Activated naive CD8-positive, alpha-beta T cell treated with anti-CD3 and anti-CD28 coated beads, Interleukin-2, amount 50 U/mL, for 24 hours (primary cell): ENCODE measurements around the gene GAL3ST1.
"Not testable (repeated sequence)": the region's sequence is repeated elsewhere in the genome, so short reads cannot be mapped to it uniquely, and the experiment has no call there.

Source experiments
- ATAC-seq: fragments of 150-1000 bp; cut with Tn5 transposase; one replicate; pipeline ENCODE4 v1.10.0; 2021
- DNase-seq: peaks from one replicate; pipeline ENCODE4 v3.0.0; 2021
- H3K27ac Mint-ChIP-seq: one replicate; pipeline ENCODE4 v1.8.0; 2021; ENCODE audit warnings: mild to moderate bottlenecking, mixed read lengths
- H3K27me3 Mint-ChIP-seq: one replicate; pipeline ENCODE4 v1.8.0; 2021; ENCODE audit warnings: mixed read lengths
- H3K36me3 Mint-ChIP-seq: one replicate; pipeline ENCODE4 v1.8.0; 2021; ENCODE audit warnings: low read depth, mixed read lengths
- H3K4me1 Mint-ChIP-seq: one replicate; pipeline ENCODE4 v1.8.0; 2021; ENCODE audit warnings: mixed read lengths
- H3K4me3 Mint-ChIP-seq: one replicate; pipeline ENCODE4 v1.8.0; 2021; ENCODE audit warnings: mild to moderate bottlenecking, moderate library complexity, mixed read lengths
- H3K9me3 Mint-ChIP-seq: one replicate; pipeline ENCODE4 v1.8.0; 2021; ENCODE audit warnings: mixed read lengths

Gene GAL3ST1

DNA sequence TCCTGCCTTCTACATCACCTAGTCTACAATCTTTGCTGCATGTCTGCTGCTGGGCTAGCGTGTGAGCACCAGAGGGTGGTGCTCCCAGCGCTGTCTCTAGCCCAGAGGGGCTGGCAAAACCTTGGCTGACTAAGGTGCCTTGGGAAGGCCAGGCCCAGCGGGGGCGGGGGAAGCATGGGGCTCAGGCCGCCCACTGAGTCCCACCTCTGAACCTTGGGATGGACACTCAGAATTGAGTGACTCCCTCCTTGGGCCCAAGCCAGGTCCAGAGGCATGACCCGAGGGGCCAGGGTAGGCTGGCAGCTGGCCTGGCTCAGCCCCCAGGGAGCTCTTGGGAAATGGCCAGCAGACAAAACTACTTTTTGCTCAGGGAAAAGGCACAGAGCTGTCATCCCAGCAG is 7.6 kb upstream of the GAL3ST1 start:
- Mint-ChIP-seq H3K27me3 (no peaks in the 10 kb centered on the region), H3K4me3 (no peak overlapping the region), H3K9me3 (no peaks in the 10 kb centered on the region), H3K27ac (no peak overlapping the region), H3K4me1 (no peaks in the 10 kb centered on the region), H3K36me3 (peaks cover 55% of the 10 kb centered on the region)
- ATAC-seq (no peak), DNase-seq (no peak)

DNA sequence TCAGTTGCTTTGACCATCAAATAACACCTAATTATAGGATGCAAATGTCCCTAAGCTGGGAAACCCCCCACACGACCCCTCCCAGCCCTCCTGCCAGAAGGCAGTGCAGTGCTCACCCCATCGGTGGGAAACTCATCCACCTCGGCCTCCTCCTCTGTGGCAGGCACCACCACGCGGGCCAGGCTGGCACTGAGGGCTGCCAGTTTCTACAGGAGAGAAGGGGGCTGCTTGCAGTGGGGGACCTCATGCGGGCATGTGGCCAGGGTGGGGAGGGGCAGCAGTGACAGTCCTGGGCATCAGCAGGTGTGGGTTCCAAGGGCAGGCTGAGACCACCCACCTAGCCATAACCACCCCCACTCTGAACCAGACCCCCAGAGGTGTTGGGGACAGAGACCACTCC is 6.4 kb upstream of the GAL3ST1 start:
- no peak for ATAC-seq

DNA sequence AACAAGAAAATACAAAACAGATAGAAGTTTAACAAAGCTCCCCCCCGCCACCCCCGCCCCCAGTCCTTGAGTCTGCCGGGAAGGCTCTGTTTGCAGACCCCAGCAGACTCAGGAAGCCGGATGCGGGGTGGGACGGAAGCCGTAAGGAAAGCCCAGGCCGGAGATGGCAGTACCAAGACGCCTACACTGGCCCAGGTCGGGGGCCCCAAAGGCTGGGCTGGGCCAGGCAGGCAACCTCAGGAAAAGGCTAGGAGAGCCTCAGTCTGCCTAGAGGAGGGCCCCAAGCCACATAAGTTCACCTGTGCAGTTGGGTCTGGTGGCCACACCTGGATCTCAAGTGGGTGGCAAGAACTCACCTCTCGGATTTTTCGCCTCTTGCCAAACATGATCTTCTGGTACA is 4.0 kb upstream of the GAL3ST1 start:
- H3K36me3 Mint-ChIP-seq = peaks cover 48% of the 10 kb centered on the region
- no peak overlapping the region for H3K4me3 Mint-ChIP-seq

More for the DNA sequence above, 6.4 kb upstream of the GAL3ST1 start:
- DNase-seq = no peak
- H3K36me3 Mint-ChIP-seq = peaks cover 55% of the 10 kb centered on the region
- no peaks in the 10 kb centered on the region for H3K9me3 Mint-ChIP-seq
- no peaks in the 10 kb centered on the region for H3K4me1 Mint-ChIP-seq
- H3K27me3 Mint-ChIP-seq = no peaks in the 10 kb centered on the region
- H3K27ac Mint-ChIP-seq = no peak overlapping the region
- no peak overlapping the region for H3K4me3 Mint-ChIP-seq

DNA sequence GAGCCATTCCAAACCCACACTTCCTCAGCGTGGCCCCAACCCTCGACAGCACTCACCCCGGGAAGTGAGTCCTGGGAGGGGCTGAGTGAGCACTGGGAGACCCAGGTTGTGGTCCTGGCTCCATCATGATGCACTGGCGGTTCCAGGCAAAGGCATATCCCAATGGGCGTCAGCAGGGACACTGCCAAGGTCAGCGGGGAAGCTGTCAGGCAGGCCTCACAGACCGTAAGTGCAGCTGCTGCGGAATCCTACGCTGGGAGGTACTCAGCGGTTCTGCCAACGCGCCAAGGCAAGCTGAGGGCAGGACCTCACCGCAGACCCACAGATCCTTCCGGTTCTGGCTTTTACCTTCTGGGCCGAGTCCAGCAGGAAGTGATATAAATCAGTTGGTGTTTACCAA is 1.4 kb upstream of the GAL3ST1 start:
- DNase-seq (no peak), ATAC-seq (no peak)
- no peaks in the 10 kb centered on the region for H3K4me1 Mint-ChIP-seq
- H3K9me3 Mint-ChIP-seq = no peaks in the 10 kb centered on the region
- H3K4me3 Mint-ChIP-seq = no peak overlapping the region
- H3K27me3 Mint-ChIP-seq = no peaks in the 10 kb centered on the region
- no peak overlapping the region for H3K27ac Mint-ChIP-seq
- peaks cover 39% of the 10 kb centered on the region for H3K36me3 Mint-ChIP-seq

More for the DNA sequence above, 4.0 kb upstream of the GAL3ST1 start:
- DNase-seq (no peak), ATAC-seq (no peak)
- no peak overlapping the region for H3K27ac Mint-ChIP-seq
- no peaks in the 10 kb centered on the region for H3K27me3 Mint-ChIP-seq
- no peaks in the 10 kb centered on the region for H3K4me1 Mint-ChIP-seq
- H3K9me3 Mint-ChIP-seq = no peaks in the 10 kb centered on the region

DNA sequence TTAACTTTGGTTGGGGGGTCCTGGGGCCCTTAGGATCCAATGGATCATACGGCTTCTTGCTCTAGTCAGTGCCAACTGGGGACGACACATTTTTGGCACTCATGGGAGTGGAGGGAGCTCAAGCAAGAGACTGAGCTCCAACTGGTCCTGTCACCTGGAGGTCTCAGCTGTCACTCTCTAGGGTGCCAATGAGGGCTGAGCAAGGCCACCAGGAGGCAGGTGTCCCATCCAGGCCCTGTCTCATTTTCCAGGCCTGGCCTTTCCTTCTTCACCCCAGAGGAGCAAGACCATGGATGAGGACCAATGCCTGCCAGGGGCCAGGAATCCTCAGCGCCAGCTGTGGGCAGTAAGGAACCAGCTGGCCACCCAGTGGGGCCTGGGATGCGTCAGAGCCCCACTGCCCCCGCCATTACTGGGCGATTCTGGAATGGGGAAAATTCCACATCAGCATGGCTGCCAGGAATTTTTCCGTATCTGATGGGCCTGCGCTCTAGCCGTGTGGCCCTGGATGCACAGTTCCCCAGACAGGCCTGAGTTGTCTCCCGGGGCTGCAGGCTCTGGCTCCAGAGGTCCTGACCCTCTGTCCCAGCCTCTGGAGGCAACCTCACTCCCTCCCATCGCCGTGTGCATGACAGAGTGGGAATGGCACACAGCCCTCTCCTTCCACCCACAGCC is 669 bp upstream of the GAL3ST1 start:
- ATAC-seq (no peak), DNase-seq (no peak)
- Mint-ChIP-seq H3K4me3 (no peak overlapping the region), H3K27ac (no peak overlapping the region), H3K4me1 (no peaks in the 10 kb centered on the region), H3K36me3 (peaks cover 38% of the 10 kb centered on the region), H3K27me3 (no peaks in the 10 kb centered on the region), H3K9me3 (no peaks in the 10 kb centered on the region)

DNA sequence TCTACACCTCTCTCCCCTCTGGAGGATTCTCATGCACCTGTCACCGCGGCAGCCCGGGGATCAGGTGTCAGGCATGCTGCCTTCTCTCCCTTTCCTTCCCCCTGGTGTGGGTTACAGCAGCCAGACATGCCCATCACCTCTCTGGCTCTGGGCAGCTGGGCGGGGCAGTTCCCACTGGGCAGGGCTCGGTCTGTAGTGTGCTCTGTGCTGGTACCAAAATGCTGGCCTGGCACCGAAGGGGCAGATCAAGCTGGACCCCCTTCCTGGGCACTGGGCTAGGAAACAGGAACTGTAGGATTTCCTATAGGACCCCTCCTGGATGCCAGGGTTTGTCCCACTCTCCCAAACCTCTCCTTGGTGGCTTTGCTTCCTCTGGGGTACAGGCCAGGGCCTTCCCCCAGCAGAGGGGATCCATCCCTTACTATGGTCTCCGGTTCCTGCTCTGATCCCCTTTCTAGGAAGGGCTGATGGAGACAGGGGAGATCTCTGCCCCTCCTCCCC is 821 bp downstream of the GAL3ST1 start:
- DNase-seq (no peak), ATAC-seq (no peak)
- no peak overlapping the region for H3K4me3 Mint-ChIP-seq
- no peak overlapping the region for H3K27ac Mint-ChIP-seq
- peaks cover 24% of the 10 kb centered on the region for H3K36me3 Mint-ChIP-seq
- H3K4me1 Mint-ChIP-seq = no peaks in the 10 kb centered on the region
- no peaks in the 10 kb centered on the region for H3K27me3 Mint-ChIP-seq
- no peaks in the 10 kb centered on the region for H3K9me3 Mint-ChIP-seq

DNA sequence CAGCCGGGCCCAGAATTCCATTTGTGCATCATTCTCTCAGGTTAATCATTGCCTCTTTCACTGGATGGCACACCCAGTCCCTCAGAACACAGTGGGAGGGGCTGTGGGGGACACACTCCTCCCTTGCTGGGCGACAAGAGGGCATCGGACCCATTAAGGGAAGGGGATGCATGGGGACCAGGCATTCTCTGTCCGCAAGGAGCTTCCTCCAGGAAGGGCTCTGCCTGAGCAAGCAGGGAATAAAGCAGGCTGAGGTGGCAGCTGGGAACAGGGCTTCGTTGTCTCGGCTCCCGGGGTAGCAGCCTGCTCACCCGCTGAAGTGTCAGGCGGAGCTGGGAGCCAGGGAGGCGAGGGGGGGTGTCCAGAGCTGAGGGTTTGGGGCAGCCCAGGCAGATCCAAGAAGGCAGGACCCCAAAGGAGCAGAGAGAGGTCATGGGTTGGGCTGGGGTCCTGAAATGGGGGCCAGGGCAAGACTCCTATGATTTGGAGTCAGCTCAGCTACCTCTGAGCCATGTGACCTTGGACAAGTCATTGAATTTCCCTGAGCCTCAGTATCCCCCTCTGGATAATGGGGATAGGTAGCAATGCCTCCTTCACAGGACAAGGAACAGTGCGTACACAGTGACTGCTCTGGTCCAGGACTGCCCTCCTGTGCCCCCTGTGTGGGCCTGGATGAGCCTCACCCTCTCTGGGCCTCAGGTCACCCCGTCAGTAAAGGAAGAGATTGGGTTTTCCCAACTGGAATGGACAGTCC is 1.4 kb downstream of the GAL3ST1 start:
- peaks cover 23% of the 10 kb centered on the region for H3K36me3 Mint-ChIP-seq
- no peak overlapping the region for H3K4me3 Mint-ChIP-seq
- ATAC-seq = no peak
- H3K4me1 Mint-ChIP-seq = no peaks in the 10 kb centered on the region
- no peak overlapping the region for H3K27ac Mint-ChIP-seq
- H3K9me3 Mint-ChIP-seq = no peaks in the 10 kb centered on the region
- H3K27me3 Mint-ChIP-seq = no peaks in the 10 kb centered on the region
- DNase-seq = no peak

DNA sequence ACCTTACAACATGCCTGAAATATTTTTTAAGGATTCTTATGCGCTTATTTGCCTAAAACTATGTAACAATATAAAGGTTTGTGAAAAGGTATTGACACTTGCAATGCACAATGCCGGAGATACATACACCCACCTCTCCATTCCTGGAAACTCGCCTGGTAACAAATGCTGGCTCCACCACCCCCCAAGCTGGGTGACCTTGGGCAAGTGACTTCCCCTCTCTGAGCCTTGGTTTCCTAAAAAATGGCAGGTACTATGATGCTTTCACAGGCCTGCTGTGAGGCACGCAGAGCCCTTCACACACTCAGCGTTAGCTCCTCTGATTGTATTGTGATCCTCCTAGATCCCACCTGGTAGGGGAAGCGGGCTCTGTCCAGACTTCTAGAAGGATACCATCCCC is 2.3 kb downstream of the GAL3ST1 start:
- H3K27me3 Mint-ChIP-seq = no peaks in the 10 kb centered on the region
- no peak overlapping the region for H3K4me3 Mint-ChIP-seq
- ATAC-seq (no peak), DNase-seq (no peak)
- H3K36me3 Mint-ChIP-seq = peaks cover 15% of the 10 kb centered on the region
- H3K4me1 Mint-ChIP-seq = no peaks in the 10 kb centered on the region
- H3K27ac Mint-ChIP-seq = no peak overlapping the region
- no peaks in the 10 kb centered on the region for H3K9me3 Mint-ChIP-seq

DNA sequence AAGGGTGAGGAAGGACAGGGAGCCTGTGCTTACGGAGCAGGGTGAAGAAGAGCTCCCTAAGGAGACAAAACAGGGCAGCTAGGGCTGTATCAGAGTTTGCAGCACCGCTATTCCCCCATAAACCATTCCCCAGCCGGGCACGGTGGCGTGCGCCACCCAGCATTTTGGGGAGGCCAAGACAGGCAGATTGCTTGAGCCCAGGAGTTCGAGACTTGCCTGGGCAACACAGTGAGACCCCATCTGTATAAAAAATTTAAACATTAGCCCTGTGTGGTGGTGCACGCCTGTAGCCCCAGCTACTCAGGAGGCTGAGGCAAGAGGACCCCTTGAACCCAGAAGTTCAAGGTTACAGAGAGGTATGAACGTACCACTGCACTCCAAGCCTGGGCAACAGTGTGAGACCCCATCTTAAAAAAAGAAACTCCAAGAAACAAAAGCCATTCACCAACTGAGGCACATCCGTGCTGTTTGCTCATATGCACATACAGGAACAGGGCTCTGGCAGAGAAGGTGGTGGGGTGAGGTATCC is 4.7 kb downstream of the GAL3ST1 start:
- no peaks in the 10 kb centered on the region for H3K36me3 Mint-ChIP-seq
- ATAC-seq (no peak), DNase-seq (no peak)
- no peaks in the 10 kb centered on the region for H3K4me1 Mint-ChIP-seq
- H3K9me3 Mint-ChIP-seq = no peaks in the 10 kb centered on the region
- no peaks in the 10 kb centered on the region for H3K27me3 Mint-ChIP-seq
- H3K4me3 Mint-ChIP-seq = no peak overlapping the region
- no peak overlapping the region for H3K27ac Mint-ChIP-seq

DNA sequence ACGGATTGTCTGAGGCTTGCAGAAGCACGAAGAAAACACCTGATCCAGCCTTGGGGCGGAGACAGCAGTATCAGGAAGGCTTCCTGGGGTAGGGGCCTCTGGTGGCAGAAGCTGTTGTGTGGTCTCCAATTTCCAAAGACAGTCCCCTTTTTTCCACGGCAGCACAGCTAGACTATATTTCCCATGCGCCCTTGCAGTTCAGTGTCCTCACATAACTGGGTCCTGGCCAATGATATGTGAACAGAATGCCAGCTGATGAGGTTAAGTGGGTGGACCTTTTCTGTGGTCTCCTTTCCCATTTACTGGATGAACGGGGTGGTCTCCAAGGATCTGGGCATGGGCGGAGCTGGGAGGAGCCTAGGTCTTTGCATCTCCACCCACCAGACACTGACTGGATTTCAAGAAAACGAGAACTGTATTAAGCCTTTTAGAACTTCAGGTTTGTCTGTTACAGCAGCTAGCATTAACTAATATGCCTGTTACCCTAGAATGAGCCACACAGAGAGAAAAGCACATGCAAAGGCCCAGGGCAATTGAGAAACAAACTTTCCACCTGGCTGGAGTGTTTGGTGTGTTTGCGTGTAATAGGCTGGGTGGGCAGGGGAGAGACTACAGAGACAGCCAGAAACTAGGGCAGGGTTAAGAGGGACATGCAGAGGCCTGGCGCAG is 6.2 kb downstream of the GAL3ST1 start:
- DNase-seq = no peak
- Mint-ChIP-seq H3K36me3 (no peaks in the 10 kb centered on the region), H3K9me3 (no peaks in the 10 kb centered on the region), H3K4me3 (no peak overlapping the region), H3K27ac (no peak overlapping the region), H3K27me3 (no peaks in the 10 kb centered on the region), H3K4me1 (no peaks in the 10 kb centered on the region)
- ATAC-seq = no peak

DNA sequence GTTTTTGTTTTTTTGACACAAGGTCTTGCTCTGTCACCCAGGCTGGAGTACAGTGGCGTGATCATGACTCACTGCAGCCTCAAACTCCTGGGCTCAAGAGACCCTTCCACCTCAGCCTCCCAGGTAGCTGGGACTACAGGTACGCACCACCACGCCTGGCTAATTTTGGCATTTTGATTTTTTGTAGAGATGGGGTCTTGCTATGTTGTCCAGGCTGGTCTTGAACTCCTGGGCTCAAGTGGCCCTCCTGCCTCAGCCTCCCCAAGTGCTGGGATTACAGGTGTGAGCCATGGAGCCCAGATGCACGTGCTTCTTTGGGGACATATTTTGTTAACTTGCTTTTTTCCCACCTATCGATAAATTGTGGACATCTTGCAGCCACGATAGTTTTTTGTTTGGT is 7.2 kb downstream of the GAL3ST1 start:
- H3K36me3 Mint-ChIP-seq, DNase-seq, H3K9me3 Mint-ChIP-seq, ATAC-seq, H3K4me1 Mint-ChIP-seq, H3K27me3 Mint-ChIP-seq, H3K4me3 Mint-ChIP-seq, H3K27ac Mint-ChIP-seq: not testable (repeated sequence)

DNA sequence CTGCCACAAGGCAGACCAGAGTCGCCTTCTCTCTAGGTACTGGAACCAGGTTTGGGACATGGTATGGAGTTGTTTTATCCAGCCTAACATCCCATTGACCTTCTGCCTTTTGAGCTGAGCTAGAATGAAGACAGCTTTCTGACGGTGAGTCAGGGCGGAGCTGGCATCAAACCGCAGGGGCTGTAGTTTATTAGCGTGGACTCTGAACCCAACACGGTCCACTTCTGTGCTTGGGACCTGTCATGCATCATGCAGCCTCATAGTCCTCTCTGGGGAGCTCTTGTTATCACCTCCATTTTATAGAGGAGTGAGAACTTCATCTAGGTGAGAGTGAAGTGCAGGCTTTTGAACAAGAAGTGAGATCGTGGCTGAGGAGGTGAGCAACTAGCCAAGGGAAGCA is 8.3 kb downstream of the GAL3ST1 start:
- no peaks in the 10 kb centered on the region for H3K36me3 Mint-ChIP-seq
- no peak overlapping the region for H3K27ac Mint-ChIP-seq
- H3K4me1 Mint-ChIP-seq = no peaks in the 10 kb centered on the region
- no peak for ATAC-seq
- H3K4me3 Mint-ChIP-seq = no peak overlapping the region
- no peaks in the 10 kb centered on the region for H3K9me3 Mint-ChIP-seq
- DNase-seq = no peak
- no peaks in the 10 kb centered on the region for H3K27me3 Mint-ChIP-seq

DNA sequence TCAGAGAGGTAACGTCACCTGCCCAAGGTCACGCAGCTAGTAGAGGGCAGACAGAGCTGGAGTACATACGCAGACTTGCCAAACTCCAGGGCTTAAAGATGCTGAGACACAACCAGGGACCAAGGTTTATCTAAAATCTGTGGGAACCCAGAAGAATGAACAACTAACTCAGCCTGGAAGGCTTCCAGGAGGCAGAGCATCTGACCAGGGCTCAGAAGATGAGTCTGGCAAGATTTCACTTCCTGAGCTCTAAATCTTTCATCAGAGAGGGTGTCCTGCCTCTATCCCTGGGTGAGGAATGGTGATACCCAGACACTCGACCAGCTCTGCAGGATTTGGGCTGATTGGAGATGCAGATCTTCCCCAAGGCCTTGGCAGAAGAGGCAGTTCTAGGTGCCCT is 9.1 kb downstream of the GAL3ST1 start:
- Mint-ChIP-seq H3K9me3 (no peaks in the 10 kb centered on the region), H3K4me3 (no peak overlapping the region), H3K4me1 (no peaks in the 10 kb centered on the region), H3K27ac (no peak overlapping the region), H3K27me3 (no peaks in the 10 kb centered on the region), H3K36me3 (no peaks in the 10 kb centered on the region)
- DNase-seq (no peak), ATAC-seq (peak; percentile 10)

DNA sequence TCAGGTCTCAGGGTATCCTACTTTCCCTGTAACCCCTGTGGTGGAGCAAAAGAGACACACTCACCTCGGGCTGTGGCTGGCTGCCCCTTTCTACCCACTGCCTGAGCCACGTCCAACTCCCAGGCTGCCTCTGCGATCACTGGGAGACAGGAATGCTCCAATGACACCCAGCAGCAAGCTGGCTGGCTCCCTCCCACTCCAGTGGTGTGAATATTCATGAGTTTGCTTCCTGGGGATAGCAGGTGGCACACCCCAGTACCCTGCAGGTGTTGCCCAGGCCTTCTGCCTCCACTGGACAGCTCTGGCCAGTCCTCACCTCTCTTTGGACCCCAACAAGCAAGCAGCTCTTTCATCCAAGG is 9.7 kb downstream of the GAL3ST1 start:
- H3K36me3 Mint-ChIP-seq = no peaks in the 10 kb centered on the region
- H3K27ac Mint-ChIP-seq = no peak overlapping the region
- no peaks in the 10 kb centered on the region for H3K4me1 Mint-ChIP-seq
- no peak for DNase-seq
- H3K27me3 Mint-ChIP-seq = no peaks in the 10 kb centered on the region
- ATAC-seq = no peak
- no peak overlapping the region for H3K4me3 Mint-ChIP-seq
- H3K9me3 Mint-ChIP-seq = no peaks in the 10 kb centered on the region
